ENCODE measurements around the gene CXXC1.
"Not testable (repeated sequence)": the region's sequence is repeated elsewhere in the genome, so short reads cannot be mapped to it uniquely, and the experiment has no call there.

Gene CXXC1

GRCh38 chr18:50297621-50298442 is 10.3 kb upstream of the CXXC1 start:
- no peak overlapping the region for H3K4me3 ChIP-seq (ENCODE audit: low read depth, low read length)
- no peak for DNase-seq (ENCODE audit: low read depth)
- TF ChIP-seq, protein P1, sequence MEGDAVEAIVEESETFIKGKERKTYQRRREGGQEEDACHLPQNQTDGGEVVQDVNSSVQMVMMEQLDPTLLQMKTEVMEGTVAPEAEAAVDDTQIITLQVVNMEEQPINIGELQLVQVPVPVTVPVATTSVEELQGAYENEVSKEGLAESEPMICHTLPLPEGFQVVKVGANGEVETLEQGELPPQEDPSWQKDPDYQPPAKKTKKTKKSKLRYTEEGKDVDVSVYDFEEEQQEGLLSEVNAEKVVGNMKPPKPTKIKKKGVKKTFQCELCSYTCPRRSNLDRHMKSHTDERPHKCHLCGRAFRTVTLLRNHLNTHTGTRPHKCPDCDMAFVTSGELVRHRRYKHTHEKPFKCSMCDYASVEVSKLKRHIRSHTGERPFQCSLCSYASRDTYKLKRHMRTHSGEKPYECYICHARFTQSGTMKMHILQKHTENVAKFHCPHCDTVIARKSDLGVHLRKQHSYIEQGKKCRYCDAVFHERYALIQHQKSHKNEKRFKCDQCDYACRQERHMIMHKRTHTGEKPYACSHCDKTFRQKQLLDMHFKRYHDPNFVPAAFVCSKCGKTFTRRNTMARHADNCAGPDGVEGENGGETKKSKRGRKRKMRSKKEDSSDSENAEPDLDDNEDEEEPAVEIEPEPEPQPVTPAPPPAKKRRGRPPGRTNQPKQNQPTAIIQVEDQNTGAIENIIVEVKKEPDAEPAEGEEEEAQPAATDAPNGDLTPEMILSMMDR (IDR thresholded peaks at IDR 0.05; ENCODE audit: control insufficient read depth, extremely low read depth, insufficient read depth), result no peak

DNA sequence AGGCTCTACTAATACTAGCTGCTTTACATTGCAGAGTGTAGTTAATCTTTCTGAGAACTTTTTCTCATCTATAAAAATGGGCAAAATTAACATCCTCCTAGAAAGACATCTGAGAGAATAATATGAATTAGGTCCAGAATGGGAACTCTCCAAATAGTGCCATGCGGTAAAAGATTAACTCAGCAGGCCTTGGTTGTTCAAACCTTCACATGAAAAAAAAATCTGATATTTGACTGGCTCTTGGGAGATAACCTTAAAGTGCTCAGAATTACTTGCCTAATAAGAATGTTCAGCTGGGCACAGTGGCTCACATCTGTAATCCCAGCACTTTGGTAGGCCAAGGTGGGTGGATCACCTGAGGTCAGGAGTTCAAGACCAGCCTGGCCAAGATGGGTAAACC is 5.5 kb upstream of the CXXC1 start:
- TF ChIP-seq, protein P1 (IDR thresholded peaks at IDR 0.05; ENCODE audit: control insufficient read depth, extremely low read depth, insufficient read depth), result no peak
- no peak for DNase-seq (ENCODE audit: low read depth)
- H3K4me3 ChIP-seq (ENCODE audit: low read depth, low read length), result no peak overlapping the region

DNA sequence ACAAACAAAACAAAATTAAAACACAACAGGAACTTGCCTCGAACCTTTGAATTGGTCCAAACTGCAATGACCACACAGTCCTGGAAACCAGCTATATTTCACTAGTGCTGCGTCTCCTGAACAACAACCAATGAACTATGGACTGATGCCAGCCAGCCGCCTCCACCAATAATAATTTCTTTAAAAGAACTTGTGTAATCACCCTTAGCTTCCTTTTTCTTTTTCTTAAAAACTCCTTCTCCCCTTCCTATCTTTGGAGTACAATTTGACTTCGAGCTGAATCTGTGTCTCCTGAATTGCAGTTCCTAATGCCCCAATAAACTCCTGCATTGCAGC is 1.6 kb upstream of the CXXC1 start:
- TF ChIP-seq, protein P1 (IDR thresholded peaks at IDR 0.05; ENCODE audit: control insufficient read depth, extremely low read depth, insufficient read depth), result no peak
- H3K4me3 ChIP-seq (ENCODE audit: low read depth, low read length), result no peak overlapping the region
- DNase-seq (ENCODE audit: low read depth), result no peak

DNA sequence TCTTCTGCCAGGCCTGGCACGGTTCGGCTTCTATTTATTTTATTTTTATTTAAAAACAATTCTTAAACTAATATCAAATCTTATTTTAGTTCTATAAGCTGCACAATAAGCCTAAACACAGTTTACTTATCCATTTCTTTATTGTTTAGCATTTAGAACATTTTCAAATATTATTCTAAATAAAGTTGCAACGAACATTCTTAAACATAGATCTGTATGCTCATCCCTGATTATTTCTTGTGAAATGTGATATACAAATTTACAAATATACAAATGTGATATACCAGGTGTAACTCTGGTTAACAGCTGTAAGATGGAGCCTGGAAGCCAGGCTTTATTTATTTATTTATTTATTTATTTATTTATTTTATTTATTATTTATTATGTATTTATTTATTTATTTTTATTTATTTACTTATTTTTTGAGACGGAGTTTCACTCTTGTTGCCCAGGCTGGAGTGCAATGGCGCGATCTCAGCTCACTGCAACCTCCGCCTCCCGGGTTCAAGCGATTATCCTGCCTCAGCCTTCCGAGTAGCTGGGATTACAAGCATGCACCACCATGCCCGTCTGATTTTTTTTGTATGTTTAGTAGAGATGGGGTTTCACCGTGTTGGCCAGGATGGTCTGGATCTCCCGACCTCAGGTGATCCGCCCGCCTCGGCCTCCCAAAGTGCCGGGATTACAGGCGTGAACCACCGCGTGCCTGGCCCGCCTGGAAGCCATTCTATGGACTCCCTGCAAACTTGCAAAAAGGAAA is 1.0 kb upstream of the CXXC1 start:
- DNase-seq (ENCODE audit: low read depth), result not testable (repeated sequence)
- peak overlapping the region; percentile 68 for H3K4me3 ChIP-seq (ENCODE audit: low read depth, low read length)

DNA sequence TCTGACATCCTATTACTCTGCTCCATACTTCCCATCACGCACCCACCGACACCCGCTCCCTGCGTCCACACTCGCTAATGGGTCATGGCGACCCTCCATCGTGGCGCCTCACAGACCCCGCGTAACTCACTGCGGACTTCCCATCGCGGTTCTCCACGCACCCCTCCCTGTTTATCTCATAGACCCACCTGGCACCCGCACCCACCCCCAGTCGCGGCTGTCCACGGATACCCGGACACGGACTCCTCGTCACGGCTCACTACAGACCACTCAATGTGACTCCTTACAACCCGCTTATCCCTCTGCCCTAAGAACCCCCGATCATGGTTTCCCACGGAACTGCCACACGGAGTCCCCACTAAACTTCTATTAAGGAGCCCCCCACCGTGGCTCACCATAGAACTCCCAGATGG is 458 bp downstream of the CXXC1 start:
- DNase-seq (ENCODE audit: low read depth), result no peak
- peak overlapping the region; percentile 68 for H3K4me3 ChIP-seq (ENCODE audit: low read depth, low read length)
- TF ChIP-seq, protein P1 (IDR thresholded peaks at IDR 0.05; ENCODE audit: control insufficient read depth, extremely low read depth, insufficient read depth), result no peak

- TF ChIP-seq, protein P1 (IDR thresholded peaks at IDR 0.05; ENCODE audit: control insufficient read depth, extremely low read depth, insufficient read depth), result no peak
- peak overlapping the region; percentile 68 for H3K4me3 ChIP-seq (ENCODE audit: low read depth, low read length)
- no peak for DNase-seq (ENCODE audit: low read depth)
Measured at GRCh38 chr18:50286391-50287027, 983 bp downstream of the CXXC1 start.

DNA sequence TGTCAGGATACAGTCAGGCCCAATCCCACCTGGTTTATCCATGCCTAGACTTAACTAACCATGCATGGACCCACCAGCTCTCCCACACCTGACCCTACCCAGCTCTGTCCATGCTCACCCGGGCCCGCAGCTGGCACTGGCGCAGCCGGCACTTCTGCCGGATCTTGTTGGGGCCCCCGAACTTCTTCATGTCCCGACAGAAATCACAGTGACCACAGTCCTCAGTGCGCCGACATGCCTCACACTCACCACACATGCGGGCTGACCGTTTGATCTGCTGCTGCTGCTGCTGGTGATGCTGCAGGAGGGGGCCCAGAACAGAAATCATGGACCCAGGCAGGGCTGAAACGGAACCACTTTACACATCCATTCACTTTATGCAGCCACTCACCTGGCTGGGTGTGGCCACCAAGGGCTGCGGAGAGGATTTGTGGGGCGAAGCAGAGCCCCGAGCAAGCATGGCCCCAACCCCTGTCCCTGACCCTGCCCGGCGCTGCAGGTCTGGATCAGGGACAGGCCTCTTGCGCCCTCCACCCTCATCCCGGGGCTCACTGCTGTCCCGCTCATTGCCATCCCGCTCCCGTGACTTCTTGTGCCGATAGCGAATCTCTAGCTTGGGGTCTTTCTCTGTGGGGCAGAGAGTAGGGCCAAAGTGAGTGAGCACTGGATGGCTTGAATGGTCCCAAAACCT is 1.7 kb downstream of the CXXC1 start:
- TF ChIP-seq, protein P1 (IDR thresholded peaks at IDR 0.05; ENCODE audit: control insufficient read depth, extremely low read depth, insufficient read depth), result no peak
- no peak for DNase-seq (ENCODE audit: low read depth)
- no peak overlapping the region; the same call in 1 of the 2 replicates for H3K4me3 ChIP-seq (ENCODE audit: low read depth, low read length)
